NCI-H2196 (cell line): Measurements from ENCODE around the gene SYMPK.
A peak's percentile ranks its signal among the peaks of the same experiment; 100 is the strongest.
"Not testable (repeated sequence)": the region's sequence is repeated elsewhere in the genome, so short reads cannot be mapped to it uniquely, and the experiment has no call there.

Source experiments
- DNase-seq: peaks from one replicate; lab custom pipeline; 2025; ENCODE audit not compliant: unreplicated experiment; lab: John Stamatoyannopoulos, UW

SYMPK gene

DNA sequence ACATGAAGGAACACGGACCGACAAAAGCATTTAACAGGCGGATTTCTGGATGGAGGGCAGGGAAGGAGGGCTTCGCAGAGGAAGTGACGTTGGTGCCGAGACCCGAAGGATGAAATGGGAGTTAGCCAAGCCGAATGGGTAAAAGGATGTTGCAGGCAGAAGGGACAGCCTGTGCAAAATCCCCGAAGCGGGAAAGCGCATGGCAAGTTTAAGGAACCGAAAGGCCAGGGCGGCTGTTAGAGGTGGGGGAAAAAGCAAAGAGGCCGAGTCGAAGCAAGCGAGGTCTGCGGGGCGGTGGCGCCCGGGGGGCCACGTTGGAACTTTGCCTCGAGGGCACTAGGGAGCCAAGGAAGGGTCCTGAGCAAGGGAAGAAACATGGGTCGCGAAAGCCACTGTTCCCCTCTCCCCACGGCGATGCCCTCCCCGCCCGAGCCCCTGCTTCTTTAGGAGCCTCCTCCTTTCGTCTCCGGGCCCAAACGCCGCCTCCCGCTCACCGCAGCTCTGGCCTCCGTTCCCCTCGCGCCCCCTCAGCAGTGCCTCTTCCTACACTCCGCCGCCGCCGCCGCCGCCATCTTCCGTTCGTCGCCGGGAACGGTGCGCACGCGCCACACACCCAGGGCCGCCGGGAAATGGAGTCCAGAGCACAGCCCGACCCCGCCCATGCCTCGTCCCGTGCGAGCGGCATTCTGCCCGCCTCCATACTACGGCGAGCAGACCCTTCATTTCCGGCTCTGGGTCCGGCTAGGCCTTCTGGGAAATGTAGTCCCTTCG is at the start of gene SYMPK:
SYMPK (minus strand) TSS at position 584 of the 771 bp plus-strand sequence. CDS start 8,652 bp downstream, outside the sequence.
- DNase-seq: peak; percentile 98

- no peak for DNase-seq
Observed at GRCh38 chr19:45911291-45911690, 48.3 kb upstream of the SYMPK start.

DNA sequence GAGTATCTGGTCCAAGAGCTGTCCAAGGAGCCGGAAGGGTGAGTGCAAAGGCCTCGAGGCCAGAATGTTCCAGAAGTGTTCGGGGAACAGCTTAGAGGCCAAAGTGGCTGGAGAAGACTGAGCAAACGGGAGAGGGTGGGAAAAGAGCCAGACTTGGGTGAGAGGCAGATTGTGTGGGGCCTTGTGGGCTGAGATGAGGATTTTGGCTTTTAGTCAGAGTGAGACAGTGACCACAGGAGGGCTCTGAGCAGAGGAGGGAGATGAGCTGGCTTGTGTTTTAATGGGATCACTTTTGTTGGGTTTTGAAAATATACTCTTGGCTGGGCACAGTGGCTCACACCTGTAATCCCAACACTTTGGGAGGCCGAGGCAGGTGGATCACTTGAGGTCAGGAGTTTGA is 46.0 kb upstream of the SYMPK start:
- DNase-seq: no peak

DNA sequence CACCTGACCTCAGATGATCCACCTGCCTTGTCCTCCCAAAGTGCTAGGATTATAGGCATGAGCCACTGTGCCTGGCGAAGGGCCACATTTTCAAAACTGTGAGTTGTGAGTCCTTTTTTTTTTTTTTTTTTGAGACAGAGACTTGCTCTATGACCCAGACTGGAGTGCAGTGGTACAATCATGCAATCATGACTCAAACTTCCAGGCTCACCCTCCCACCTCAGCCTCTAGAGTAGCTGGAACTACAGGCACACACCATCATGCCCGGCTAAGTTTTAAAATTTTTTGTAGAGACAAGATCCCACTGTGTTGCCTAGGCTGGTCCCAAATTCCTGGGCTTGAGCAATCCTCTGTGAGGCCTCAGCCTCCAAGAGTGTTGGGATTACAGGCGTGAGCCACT is 43.3 kb upstream of the SYMPK start:
- DNase-seq: no peak

DNA sequence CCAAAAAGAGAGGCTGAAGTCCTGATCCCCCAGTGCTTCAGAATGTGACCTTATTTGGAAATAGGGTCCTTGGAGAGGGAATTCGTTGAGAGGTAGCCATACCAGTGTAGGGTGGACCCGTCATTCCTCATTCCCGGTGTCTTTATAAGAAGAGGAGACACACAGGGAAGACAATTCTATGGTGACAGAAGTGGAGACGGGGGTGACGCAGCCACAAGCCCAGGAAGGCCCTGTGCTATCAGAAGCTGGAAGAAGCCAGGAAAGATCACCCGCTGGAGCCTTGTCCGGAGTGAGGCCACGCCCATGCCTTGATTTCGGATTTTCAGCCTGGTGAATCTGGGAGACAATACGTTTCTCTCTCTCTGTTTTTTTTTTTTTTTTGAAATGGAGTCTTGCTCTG is 42.1 kb upstream of the SYMPK start:
- no peak for DNase-seq

GRCh38 chr19:45902651-45903625 is 40.0 kb upstream of the SYMPK start:
- peak; percentile 100 for DNase-seq

DNA sequence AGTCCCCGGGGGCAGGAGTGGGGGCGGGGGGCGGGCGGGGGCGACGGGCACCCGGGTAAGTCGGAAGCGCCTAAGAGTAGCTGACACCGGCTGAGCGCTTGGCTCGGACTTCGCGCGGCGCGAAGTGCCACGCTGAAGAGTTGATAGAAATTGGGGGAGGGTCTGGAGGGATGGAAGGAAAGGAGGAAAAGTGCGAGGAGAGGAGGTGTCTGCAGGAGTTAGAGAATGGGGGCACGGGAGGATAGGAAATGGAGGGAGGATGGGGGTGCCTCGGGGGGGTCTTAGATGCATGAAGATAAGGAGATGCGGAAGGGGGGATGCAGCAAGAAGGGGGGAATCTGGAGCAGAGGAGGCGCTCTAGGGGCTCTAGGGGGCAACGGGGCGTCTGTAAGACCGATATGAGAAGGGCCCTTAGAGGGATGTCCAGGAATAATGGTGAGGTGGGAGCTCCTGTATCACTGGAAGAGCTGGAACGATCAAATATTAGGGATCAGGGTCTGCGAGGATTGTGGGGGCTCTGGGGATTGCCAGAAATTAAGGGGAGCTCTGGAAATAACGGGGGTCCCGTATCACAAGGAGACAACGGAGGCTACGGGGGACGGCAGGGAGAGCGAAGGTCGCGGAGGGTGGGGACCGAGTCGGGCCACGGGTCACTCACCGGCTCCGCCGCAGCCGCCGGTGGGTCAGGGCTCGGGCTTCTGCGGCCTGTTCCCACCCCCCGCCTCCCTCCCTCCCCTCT is 39.1 kb upstream of the SYMPK start, which contains the start of gene MYPOP:
MYPOP (minus strand) TSS at position 702 of the 739 bp plus-strand sequence. CDS start 840 bp downstream, outside the sequence.
- no peak for DNase-seq

GRCh38 chr19:45901432-45901911 is 38.5 kb upstream of the SYMPK start:
- peak; percentile 17 for DNase-seq

DNA sequence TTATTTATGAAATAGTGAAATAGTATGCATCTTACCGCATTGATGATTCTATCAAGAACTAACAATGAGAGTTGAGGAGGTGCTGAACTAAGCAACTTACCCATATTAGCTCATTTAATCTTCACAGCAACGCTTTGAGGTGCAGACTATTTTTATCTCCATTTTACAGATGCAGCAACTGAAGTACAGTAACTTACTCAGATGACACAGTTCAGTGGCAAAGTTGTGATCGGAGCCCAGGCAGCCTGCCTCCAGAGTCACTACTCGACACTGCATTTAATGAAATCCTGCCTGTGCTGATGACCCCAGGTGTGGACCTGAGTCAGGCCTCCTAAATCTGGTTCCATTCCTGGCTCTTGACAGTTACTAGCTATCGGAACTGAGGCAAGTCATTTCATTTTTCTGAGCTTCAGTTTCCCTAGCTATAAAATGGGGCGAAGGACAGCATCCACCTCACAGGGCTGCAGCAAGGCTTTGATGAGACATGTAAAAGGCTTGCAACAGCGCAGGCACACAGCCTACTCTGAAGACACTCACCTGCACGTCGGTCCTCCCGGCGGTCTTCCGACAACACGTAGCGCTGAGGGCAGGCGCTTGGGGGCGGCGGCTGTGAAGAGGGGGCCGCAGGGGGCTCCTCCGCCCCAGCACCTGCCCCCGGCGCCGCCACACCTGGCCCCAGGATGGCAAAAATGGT is 37.9 kb upstream of the SYMPK start:
- no peak for DNase-seq

DNA sequence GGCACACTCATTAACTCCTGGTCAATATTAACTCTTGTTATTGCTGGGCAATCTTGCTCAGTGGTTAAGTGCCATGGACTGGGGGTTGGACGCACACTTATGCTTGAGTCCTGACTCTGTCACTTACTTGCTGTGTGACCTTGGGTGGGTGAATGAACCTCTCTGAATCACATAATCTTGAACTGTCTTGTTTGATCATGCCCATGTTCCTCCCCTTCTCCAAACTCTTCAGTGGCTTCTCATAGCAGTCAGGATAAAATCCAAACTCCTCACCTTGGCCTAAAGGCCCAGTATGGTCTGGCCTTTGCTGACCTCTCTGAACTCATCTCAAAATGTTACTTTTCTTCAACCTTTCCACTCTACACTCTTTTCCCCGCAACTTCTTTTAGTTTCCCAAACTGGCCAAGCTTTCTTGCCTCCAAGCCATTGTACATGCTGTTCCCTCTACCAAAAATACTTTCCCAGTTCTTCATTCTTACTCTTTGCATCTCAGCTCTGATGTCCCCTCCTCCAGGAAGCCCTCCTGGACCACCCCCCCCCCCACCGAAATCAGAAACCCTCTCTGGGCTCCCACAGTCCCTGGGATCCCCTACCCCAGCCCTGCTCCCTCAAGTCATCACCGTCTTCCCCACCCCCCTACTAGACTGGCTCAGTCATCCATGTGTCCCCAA is 37.1 kb upstream of the SYMPK start:
- DNase-seq: no peak

DNA sequence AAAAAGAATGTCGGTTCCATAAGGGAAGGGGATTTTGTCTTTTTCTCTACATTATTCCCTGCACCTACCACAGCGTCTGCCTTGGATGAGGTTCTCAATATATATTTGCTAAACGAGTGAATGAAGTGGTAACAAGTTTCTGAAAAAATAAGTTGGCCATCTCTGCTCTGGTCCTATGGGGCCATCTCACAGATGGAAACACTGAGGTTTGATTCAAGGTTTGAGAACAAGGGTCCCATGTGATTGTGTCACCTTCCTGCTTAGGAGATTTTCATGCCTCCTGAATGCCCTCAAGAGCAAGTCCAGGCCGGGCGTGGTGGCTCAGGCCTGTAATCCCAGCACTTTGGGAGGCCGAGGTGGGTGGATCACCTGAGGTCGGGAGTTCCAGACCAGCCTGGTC is 36.3 kb upstream of the SYMPK start:
- DNase-seq: no peak

DNA sequence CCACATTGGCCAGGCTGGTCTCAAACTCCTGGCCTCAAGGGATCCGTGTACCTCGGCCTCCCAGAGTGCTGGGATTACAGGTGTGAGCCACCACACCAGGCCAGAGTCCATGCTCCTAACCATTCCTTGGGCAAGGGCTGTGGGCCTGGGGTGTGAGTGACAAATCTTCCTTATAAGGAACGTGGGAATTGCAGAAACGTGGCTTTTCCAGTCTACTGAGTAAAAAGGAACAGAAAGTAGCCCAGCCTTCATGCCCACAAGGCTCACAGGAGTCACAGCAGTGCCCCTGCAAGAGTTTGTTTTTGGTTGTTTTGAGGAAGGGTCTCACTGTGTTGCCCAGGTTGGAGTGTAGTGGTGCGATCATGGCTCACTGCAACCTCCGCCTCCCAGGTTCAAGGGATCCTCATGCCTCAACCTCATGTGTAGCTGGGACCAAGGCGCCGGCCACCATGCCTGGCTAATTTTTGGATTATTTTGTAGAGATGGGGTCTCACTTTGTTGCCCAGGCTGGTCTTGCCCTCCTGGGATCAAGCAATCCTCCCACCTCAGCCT is 34.4 kb upstream of the SYMPK start:
- no peak for DNase-seq

GRCh38 chr19:45895983-45896599 is 33.1 kb upstream of the SYMPK start:
- DNase-seq: not testable (repeated sequence)

DNA sequence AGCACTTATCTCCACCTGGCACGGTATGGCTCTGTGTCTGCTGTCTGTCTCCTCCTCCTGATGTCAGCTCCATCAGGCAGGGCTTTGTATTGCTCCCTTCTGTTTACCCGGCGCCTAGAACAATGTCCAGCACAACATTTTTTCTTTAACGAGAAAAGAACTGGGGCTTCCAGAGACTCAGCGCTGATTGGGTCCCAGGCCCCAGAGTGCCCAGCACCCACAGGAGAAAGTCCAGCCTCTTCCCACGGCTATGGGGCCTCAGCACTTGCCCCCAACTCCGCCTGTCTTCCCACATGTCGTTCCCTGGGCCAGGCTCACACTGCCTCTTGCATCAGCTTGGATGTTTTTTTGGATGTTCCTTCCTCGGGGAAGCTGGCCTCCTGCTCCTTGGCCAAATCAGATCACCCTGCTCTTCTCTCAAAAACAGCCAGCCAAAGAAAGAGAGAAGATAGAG is 32.6 kb upstream of the SYMPK start:
- DNase-seq: no peak

GRCh38 chr19:45890877-45891276 is 27.9 kb upstream of the SYMPK start:
- DNase-seq: no peak

DNA sequence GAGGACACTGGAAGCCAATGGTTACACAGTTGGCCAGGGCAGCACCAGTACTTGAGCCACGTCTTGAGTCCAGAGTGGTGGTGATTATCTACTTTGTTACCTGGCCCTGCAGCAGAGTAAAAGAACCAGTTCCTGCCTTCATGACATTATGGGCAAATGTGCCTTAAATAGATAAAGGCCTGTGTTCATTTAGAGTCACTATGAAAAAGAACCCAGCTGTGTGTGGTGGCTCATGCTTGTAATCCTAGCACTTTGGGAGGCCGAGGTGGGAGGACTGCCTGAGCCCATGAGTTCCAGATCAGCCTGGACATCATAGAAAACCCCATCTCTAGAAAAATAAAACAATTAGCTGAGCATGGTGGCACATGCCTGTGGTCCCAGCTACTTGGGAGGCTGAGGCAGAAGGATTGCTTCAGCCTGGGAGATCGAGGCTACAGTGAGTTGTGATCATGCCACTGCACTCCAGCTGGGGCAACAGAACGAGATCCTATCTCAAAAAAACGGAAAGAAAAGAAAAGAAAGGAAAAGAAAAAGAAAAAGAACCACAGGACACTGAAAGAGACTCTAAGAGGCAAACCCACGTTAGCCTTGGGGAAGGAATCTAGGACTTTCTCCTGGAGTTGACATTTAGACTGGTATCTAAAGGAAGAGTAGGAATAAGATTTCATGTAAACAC is 26.4 kb upstream of the SYMPK start:
- no peak for DNase-seq

DNA sequence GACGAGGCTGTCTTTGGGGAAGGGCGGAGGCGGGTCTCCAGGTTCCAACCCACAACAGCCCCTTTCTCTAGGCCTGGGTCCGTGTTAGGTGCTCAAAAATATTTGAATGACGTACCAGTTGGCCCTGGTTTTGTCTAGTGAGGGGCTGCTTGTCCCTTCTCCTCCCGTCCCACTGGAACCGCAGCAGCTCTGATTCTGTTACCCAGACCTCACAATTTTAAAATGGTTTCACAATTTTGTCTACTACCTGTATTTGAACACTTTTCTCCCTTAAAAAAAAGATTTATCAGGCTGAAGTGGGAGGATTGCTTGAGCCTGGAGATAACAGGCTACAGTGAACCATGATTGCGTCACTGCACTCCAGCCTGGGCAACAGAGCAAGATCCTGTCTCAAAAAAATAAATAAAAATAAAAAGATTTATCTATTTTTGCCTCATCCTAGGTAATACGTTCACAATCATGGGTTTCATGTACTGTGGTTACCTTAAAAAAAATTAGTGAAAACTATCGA is 24.3 kb upstream of the SYMPK start:
- no peak for DNase-seq
